Sigmoid colon (tissue), 4 donors: Measurements from ENCODE around the gene TCF19.
"Not testable (repeated sequence)": the region's sequence is repeated elsewhere in the genome, so short reads cannot be mapped to it uniquely, and the experiment has no call there.

ENCODE experiments used
- CTCF ChIP-seq, 4 experiments: fragments of 450-650 bp in 3 of 4; fragments of 200-600 bp in 1 of 4; IDR thresholded peaks; one replicate each; pipeline ENCODE4 v1.5.1; 2016 to 2019; ENCODE audit warnings: antibody characterized with exemption in 4 of 4, mild to moderate bottlenecking in 3 of 4, moderate library complexity in 2 of 4
- EP300 ChIP-seq, 4 donors: sonication (generic); formaldehyde crosslinking; IDR thresholded peaks; one replicate each; pipeline ENCODE4 v1.6.1; 2017; ENCODE audit warnings: antibody characterized with exemption in 4 of 4
- POLR2AphosphoS5 ChIP-seq, 4 donors: sonication (generic); formaldehyde crosslinking; IDR thresholded peaks; one replicate each; pipeline ENCODE4 v1.6.1; 2017; ENCODE audit warnings: antibody characterized with exemption in 4 of 4

GRCh38 chr6:31192431-31193105 lies 34.2 kb downstream of the TCF19 start:
- not testable (repeated sequence) for TF ChIP-seq EP300, POLR2AphosphoS5 (IDR thresholded peaks at IDR 0.05)
- peak in 3 of 4 experiments; percentile 56 to 66 (median 61) for TF ChIP-seq CTCF (IDR thresholded peaks at IDR 0.05)
